H7 (cell line): ENCODE data around the gene WNK2. TPM values are rescaled to one million over a fixed set of nuclear protein-coding genes. Genes with fewer than 3 reads are reported as not detected.

Source experiments
- DNase-seq: peaks from one replicate; pipeline ENCODE4 v3.0.0; 2012
- H3K27me3 ChIP-seq: 2 replicates; pipeline ENCODE4 v1.6.0; 2011; ENCODE audit warnings: mild to moderate bottlenecking, low read length; ENCODE audit not compliant: control insufficient read depth, insufficient read depth
- H3K36me3 ChIP-seq: replicated peaks from 2 replicates; pipeline ENCODE4 v1.5.1; 2011; ENCODE audit warnings: low read length; ENCODE audit not compliant: control insufficient read depth, insufficient read depth
- H3K4me3 ChIP-seq: 2 replicates; pipeline ENCODE4 v1.5.1; 2011; ENCODE audit warnings: low read depth, mild to moderate bottlenecking, control low read depth, low read length, moderate library complexity; ENCODE audit not compliant: insufficient read depth
- total RNA-seq: library from RNA; depleted of rRNA; stranded (reverse); fragments of >200 nt; shearing (Covaris generic); gene quantifications from 2 replicates; pipeline ENCODE4 v1.2.3, GENCODE V29; 2014

The WNK2 gene
- total RNA-seq, 1 experiment from 2014 or later = 13.3 TPM

- Histone ChIP-seq H3K27me3 (peaks cover 21% of the 10 kb centered on the region), H3K4me3 (no peak overlapping the region), H3K36me3 (no peaks in the 10 kb centered on the region)
- DNase-seq = peak; percentile 64
These were observed 3.1 kb downstream of the WNK2 start for GRCh38 chr9:93187047-93187446.

GRCh38 chr9:93187574-93187973 lies 3.6 kb downstream of the WNK2 start:
- no peaks in the 10 kb centered on the region for H3K36me3 ChIP-seq
- no peak overlapping the region for H3K4me3 ChIP-seq
- no peak for DNase-seq
- H3K27me3 ChIP-seq = peaks cover 19% of the 10 kb centered on the region

- no peak overlapping the region for H3K4me3 ChIP-seq
These were observed 4.8 kb downstream of the WNK2 start for GRCh38 chr9:93188426-93189368.

GRCh38 chr9:93189369-93190132 lies 5.6 kb downstream of the WNK2 start:
- no peaks in the 10 kb centered on the region for H3K36me3 ChIP-seq
- H3K4me3 ChIP-seq = no peak overlapping the region
- H3K27me3 ChIP-seq = peaks cover 5% of the 10 kb centered on the region
- DNase-seq = peak; percentile 65

More at GRCh38 chr9:93188426-93189368, 4.8 kb downstream of the WNK2 start:
- no peaks in the 10 kb centered on the region for H3K36me3 ChIP-seq
- peaks cover 9% of the 10 kb centered on the region for H3K27me3 ChIP-seq
- peak; percentile 75 for DNase-seq

- no peak overlapping the region for H3K4me3 ChIP-seq
- DNase-seq = no peak
- peaks cover 3% of the 10 kb centered on the region; the same call in 1 of the 2 replicates for H3K27me3 ChIP-seq
- no peaks in the 10 kb centered on the region for H3K36me3 ChIP-seq
These were observed 6.2 kb downstream of the WNK2 start for GRCh38 chr9:93190133-93190525.

GRCh38 chr9:93190656-93191353 lies 6.9 kb downstream of the WNK2 start:
- no peaks in the 10 kb centered on the region for H3K36me3 ChIP-seq
- no peaks in the 10 kb centered on the region for H3K27me3 ChIP-seq
- no peak for DNase-seq
- no peak overlapping the region for H3K4me3 ChIP-seq

GRCh38 chr9:93191354-93191660 lies 7.4 kb downstream of the WNK2 start:
- no peak for DNase-seq
- no peaks in the 10 kb centered on the region for H3K27me3 ChIP-seq
- no peaks in the 10 kb centered on the region for H3K36me3 ChIP-seq

GRCh38 chr9:93192721-93193387 lies 8.9 kb downstream of the WNK2 start:
- H3K4me3 ChIP-seq = no peak overlapping the region
- H3K36me3 ChIP-seq = no peaks in the 10 kb centered on the region
- DNase-seq = no peak
- no peaks in the 10 kb centered on the region for H3K27me3 ChIP-seq

More at GRCh38 chr9:93191354-93191660, 7.4 kb downstream of the WNK2 start:
- H3K4me3 ChIP-seq = no peak overlapping the region

- Histone ChIP-seq H3K27me3 (no peaks in the 10 kb centered on the region), H3K36me3 (no peaks in the 10 kb centered on the region), H3K4me3 (no peak overlapping the region)
- DNase-seq = peak; percentile 73
These were observed 9.7 kb downstream of the WNK2 start for GRCh38 chr9:93193388-93194220.

- no peak for DNase-seq
- Histone ChIP-seq H3K4me3 (no peak overlapping the region), H3K27me3 (no peaks in the 10 kb centered on the region), H3K36me3 (no peaks in the 10 kb centered on the region)
These were observed 10.3 kb downstream of the WNK2 start for GRCh38 chr9:93194221-93194625.

- no peak for DNase-seq
- H3K27me3 ChIP-seq = no peaks in the 10 kb centered on the region
- no peak overlapping the region for H3K4me3 ChIP-seq
- no peaks in the 10 kb centered on the region for H3K36me3 ChIP-seq
These were observed 10.7 kb downstream of the WNK2 start for GRCh38 chr9:93194641-93195040.

GRCh38 chr9:93196096-93197055 lies 12.4 kb downstream of the WNK2 start:
- DNase-seq = no peak
- no peaks in the 10 kb centered on the region for H3K27me3 ChIP-seq
- H3K36me3 ChIP-seq = no peaks in the 10 kb centered on the region
- H3K4me3 ChIP-seq = no peak overlapping the region

GRCh38 chr9:93197670-93198069 lies 13.7 kb downstream of the WNK2 start:
- DNase-seq = no peak
- no peaks in the 10 kb centered on the region for H3K36me3 ChIP-seq
- H3K4me3 ChIP-seq = no peak overlapping the region
- no peaks in the 10 kb centered on the region for H3K27me3 ChIP-seq
